DOHH2 (cell line): Measurements from ENCODE around the gene CNTNAP5.

Source experiments
- EZH2phosphoT487 ChIP-seq: fragments of 200-600 bp; sonication (generic); IDR thresholded peaks from 2 replicates; pipeline ENCODE4 v1.6.1; 2017; ENCODE audit warnings: borderline replicate concordance, mild to moderate bottlenecking, antibody characterized with exemption, low read length, moderate library complexity, mixed read lengths
- TF ChIP-seq, protein P1 (sequence below): fragments of 200-600 bp; sonication (generic); IDR thresholded peaks from one replicate; pipeline ENCODE4 v1.5.1; 2014; ENCODE audit warnings: antibody characterized with exemption, mild to moderate bottlenecking, low read depth, low read length; ENCODE audit not compliant: poor library complexity, severe bottlenecking

DNA sequence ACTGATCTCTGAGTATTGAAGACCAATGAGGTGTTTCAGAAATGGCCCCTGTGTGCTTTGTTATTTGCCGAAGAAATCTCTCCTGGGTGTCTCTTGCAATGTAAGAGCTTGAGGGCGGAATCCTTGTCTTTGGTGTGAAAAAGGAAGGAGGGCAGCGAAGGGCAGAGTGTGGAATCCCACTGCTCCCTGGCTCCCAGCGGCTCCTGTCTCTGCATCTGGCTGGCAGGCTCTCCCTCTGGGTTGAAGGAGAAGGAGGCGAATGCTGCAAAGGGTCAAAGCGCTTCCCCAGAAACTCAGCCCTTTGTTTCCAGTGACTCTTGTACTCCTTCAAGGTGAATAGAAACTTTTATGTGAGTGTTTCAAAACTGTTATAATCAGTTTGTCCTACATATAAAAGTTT lies 457.5 kb downstream of the CNTNAP5 start:
- TF ChIP-seq, protein P1, sequence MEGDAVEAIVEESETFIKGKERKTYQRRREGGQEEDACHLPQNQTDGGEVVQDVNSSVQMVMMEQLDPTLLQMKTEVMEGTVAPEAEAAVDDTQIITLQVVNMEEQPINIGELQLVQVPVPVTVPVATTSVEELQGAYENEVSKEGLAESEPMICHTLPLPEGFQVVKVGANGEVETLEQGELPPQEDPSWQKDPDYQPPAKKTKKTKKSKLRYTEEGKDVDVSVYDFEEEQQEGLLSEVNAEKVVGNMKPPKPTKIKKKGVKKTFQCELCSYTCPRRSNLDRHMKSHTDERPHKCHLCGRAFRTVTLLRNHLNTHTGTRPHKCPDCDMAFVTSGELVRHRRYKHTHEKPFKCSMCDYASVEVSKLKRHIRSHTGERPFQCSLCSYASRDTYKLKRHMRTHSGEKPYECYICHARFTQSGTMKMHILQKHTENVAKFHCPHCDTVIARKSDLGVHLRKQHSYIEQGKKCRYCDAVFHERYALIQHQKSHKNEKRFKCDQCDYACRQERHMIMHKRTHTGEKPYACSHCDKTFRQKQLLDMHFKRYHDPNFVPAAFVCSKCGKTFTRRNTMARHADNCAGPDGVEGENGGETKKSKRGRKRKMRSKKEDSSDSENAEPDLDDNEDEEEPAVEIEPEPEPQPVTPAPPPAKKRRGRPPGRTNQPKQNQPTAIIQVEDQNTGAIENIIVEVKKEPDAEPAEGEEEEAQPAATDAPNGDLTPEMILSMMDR: no peak
- no peak for TF ChIP-seq EZH2phosphoT487
